ENCODE data around the gene SMURF2. TPM values are rescaled to one million over a fixed set of nuclear protein-coding genes. Genes with fewer than 3 reads are reported as not detected.
"Not testable (repeated sequence)": the region's sequence is repeated elsewhere in the genome, so short reads cannot be mapped to it uniquely, and the experiment has no call there.

The SMURF2 gene
- total RNA-seq, 1 donor from 2014 or later: 28.4 TPM

GRCh38 chr17:64599187-64599676, 62.9 kb downstream of the SMURF2 start:
- no peak for DNase-seq (ENCODE audit: low spot score)

GRCh38 chr17:64598672-64599071, 63.4 kb downstream of the SMURF2 start:
- no peak for DNase-seq (ENCODE audit: low spot score)

GRCh38 chr17:64596988-64597387, 65.1 kb downstream of the SMURF2 start:
- no peak for DNase-seq (ENCODE audit: low spot score)

- no peak for DNase-seq (ENCODE audit: low spot score)
These were observed 65.7 kb downstream of the SMURF2 start for GRCh38 chr17:64596439-64596838.

GRCh38 chr17:64591944-64592343, 70.2 kb downstream of the SMURF2 start:
- DNase-seq (ENCODE audit: low spot score): no peak

GRCh38 chr17:64585146-64585545, 77.0 kb downstream of the SMURF2 start:
- no peak for DNase-seq (ENCODE audit: low spot score)

- no peak for DNase-seq (ENCODE audit: low spot score)
These were observed 79.1 kb downstream of the SMURF2 start for GRCh38 chr17:64583038-64583437.

GRCh38 chr17:64580384-64581315, 81.5 kb downstream of the SMURF2 start:
- no peak for DNase-seq (ENCODE audit: low spot score)

GRCh38 chr17:64579917-64580316, 82.2 kb downstream of the SMURF2 start:
- no peak for DNase-seq (ENCODE audit: low spot score)

- DNase-seq (ENCODE audit: low spot score): not testable (repeated sequence)
These were observed 85.1 kb downstream of the SMURF2 start for GRCh38 chr17:64577025-64577424.

GRCh38 chr17:64575431-64575830, 86.7 kb downstream of the SMURF2 start:
- DNase-seq (ENCODE audit: low spot score): no peak

GRCh38 chr17:64574646-64575045, 87.5 kb downstream of the SMURF2 start:
- no peak for DNase-seq (ENCODE audit: low spot score)

GRCh38 chr17:64573214-64573613, 88.9 kb downstream of the SMURF2 start:
- no peak for DNase-seq (ENCODE audit: low spot score)

GRCh38 chr17:64572682-64573154, 89.4 kb downstream of the SMURF2 start:
- DNase-seq (ENCODE audit: low spot score): no peak

GRCh38 chr17:64571746-64572145, 90.4 kb downstream of the SMURF2 start:
- no peak for DNase-seq (ENCODE audit: low spot score)

- no peak for DNase-seq (ENCODE audit: low spot score)
These were observed 96.5 kb downstream of the SMURF2 start for GRCh38 chr17:64565563-64565962.

- no peak for DNase-seq (ENCODE audit: low spot score)
These were observed 98.0 kb downstream of the SMURF2 start for GRCh38 chr17:64564098-64564497.

- no peak for DNase-seq (ENCODE audit: low spot score)
These were observed 106.8 kb downstream of the SMURF2 start for GRCh38 chr17:64555281-64555680.

GRCh38 chr17:64554028-64554637, 108.0 kb downstream of the SMURF2 start:
- DNase-seq (ENCODE audit: low spot score): no peak

GRCh38 chr17:64551461-64551860, 110.6 kb downstream of the SMURF2 start:
- DNase-seq (ENCODE audit: low spot score): no peak

- DNase-seq (ENCODE audit: low spot score): no peak
These were observed 114.8 kb downstream of the SMURF2 start for GRCh38 chr17:64547319-64547718.

- DNase-seq (ENCODE audit: low spot score): no peak
These were observed 115.4 kb downstream of the SMURF2 start for GRCh38 chr17:64546716-64547115.
